ENCODE results near the gene PPP6R2. TPM values are rescaled to one million over a fixed set of nuclear protein-coding genes. Genes with fewer than 3 reads are reported as not detected.

Gene PPP6R2
- total and polyA plus RNA-seq, 2 of the 8 experiments (the other 6 are each of a cell fraction or from before 2014, with no cell fraction given), result 25.0 to 32.2 TPM

DNA sequence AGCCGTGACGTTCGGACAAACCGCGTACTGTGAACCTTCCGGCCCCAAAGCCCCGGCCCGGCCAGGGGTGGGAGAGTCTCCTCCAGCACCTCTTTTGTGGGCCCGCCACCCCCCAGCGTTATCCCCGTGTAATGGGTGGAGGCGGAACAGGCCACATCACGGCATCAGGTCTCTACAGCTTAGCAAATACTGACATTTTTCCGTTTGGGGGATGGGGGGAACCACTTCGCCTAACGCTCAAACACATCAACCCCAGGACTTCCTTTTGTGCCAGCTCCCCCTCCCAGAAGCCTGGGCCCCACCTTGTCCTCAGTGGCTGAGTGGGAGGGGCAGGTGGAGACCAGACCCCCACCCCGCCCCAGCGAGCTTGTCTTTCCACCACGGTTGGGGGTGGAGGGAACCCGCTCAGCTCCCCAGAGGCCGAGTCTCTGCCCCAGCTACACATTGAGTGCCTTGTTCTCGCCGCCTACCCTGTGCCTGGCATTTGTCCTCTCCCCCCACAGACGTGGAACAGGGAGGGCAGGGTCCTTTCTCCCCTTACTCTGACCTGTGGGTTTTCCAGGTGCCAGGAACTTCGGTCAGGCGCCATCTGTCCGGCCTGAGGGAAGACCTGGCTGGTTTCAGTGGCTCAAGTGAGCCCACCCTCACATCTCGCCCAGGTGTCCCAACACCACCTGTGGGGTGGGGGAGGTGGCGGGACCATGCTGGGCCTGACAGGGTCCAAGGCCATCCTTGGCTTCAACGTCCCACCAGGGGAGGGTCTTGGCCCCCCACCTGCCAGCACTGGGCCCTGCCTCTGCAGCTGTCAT is 102.1 kb downstream of the PPP6R2 start:
- H3K56ac ChIP-seq (replicated peaks; ENCODE audit: insufficient read length, low read depth, low read length), result no peak overlapping the region
- no peak overlapping the region for H2BK20ac ChIP-seq (ENCODE audit: low read length)
- no peaks in the 10 kb centered on the region for H3K79me1 ChIP-seq (ENCODE audit: low read depth, low read length)
- H2BK12ac ChIP-seq (ENCODE audit: low read depth, low read length), result no peak overlapping the region
- H3K4me3 ChIP-seq (ENCODE audit: extremely low read depth in 1 of 4, insufficient read depth in 2 of 4, low read depth in 3 of 4, low read length in 4 of 4), result no peak overlapping the region
- TF ChIP-seq KDM1A (IDR thresholded peaks at IDR 0.05; ENCODE audit: borderline replicate concordance, low read length) (no peak), POLR2A (IDR thresholded peaks at IDR 0.05; ENCODE audit: control extremely low read depth in 1 of 2, low read depth in 2 of 2, low read length in 2 of 2) (0 out of 3 replicates have a peak, but pooled peaks of 1 of the 2 experiments have one; percentile 46), POLR2AphosphoS5 (IDR thresholded peaks at IDR 0.05; ENCODE audit: low read depth, low read length) (peak; percentile 37; the same call in 1 of the 2 replicates)
- no peak overlapping the region for H4K5ac ChIP-seq (ENCODE audit: insufficient read length, low read depth, low read length)
- ChIA-PET CTCF (ENCODE audit: partially characterized antibody) (interaction anchor here (0.6 to 1.9 kb wide), 6 partner anchors 12 to 254 kb away, joined by 3 to 5 read pairs (median 4); no protein-coding TSS in a partner anchor), POLR2A (ENCODE audit: partially characterized antibody) (interaction anchor here (0.9 to 1.7 kb wide), 6 partner anchors 12 to 255 kb away, joined by 3 to 6 read pairs (median 3); partner anchors contain the start of genes LMF2 and NCAPH2)
- FAIRE-seq (no peak), DNase-seq (ENCODE audit: low read depth in 1 of 2, low spot score in 2 of 2) (no peak)
- H3K14ac ChIP-seq (ENCODE audit: insufficient read length), result no peak overlapping the region
- no peak overlapping the region for H4K91ac ChIP-seq (replicated peaks; ENCODE audit: insufficient read length, low read length)
- H4K20me1 ChIP-seq (replicated peaks in 1 of 2; ENCODE audit: control insufficient read depth in 1 of 2, insufficient read depth in 2 of 2, low read length in 2 of 2), result peaks cover 19 to 21% of the 10 kb centered on the region in 2 experiments
- H3K79me2 ChIP-seq (ENCODE audit: control insufficient read depth in 1 of 2, insufficient read depth in 2 of 2, low read length in 2 of 2), result no peaks in the 10 kb centered on the region
- no peak overlapping the region for H2AFZ ChIP-seq (ENCODE audit: low read length)
- peaks cover 0 to 9% (median 4%) of the 10 kb centered on the region in 4 experiments; a peak in 5 of 7 replicates for H3K4me1 ChIP-seq (replicated peaks in 1 of 4; ENCODE audit: control insufficient read depth in 3 of 4, insufficient read depth in 4 of 4, low read length in 3 of 4)
- H3K9me3 ChIP-seq (ENCODE audit: insufficient read depth in 2 of 2, low read depth in 1 of 2, low read length in 1 of 2), result no peaks in the 10 kb centered on the region
- H2BK5ac ChIP-seq (ENCODE audit: low read depth, low read length), result no peak overlapping the region
- no peak overlapping the region for H3K9ac ChIP-seq (replicated peaks in 1 of 4; ENCODE audit: extremely low read depth in 1 of 4, low read depth in 3 of 4, low read length in 3 of 4)
- H3K23ac ChIP-seq (ENCODE audit: insufficient read length), result no peak overlapping the region
- H3K36me3 ChIP-seq (ENCODE audit: control insufficient read depth in 2 of 4, insufficient read depth in 4 of 4, low read length in 3 of 4), result peaks cover 4 to 21% (median 12%) of the 10 kb centered on the region in 4 experiments; a peak in 6 of 8 replicates
- no peak overlapping the region for H3K4me2 ChIP-seq (ENCODE audit: insufficient read depth in 1 of 2, low read depth in 2 of 2, low read length in 2 of 2)
- H3K4ac ChIP-seq (replicated peaks; ENCODE audit: insufficient read length, low read depth, low read length), result no peak overlapping the region
- no peaks in the 10 kb centered on the region for H3K27me3 ChIP-seq (replicated peaks in 1 of 4; ENCODE audit: control insufficient read depth in 3 of 4, extremely low read depth in 1 of 4, insufficient read depth in 3 of 4, low read length in 3 of 4)
- H2BK120ac ChIP-seq (replicated peaks; ENCODE audit: low read depth, low read length), result no peak overlapping the region
- no peak overlapping the region for H2BK15ac ChIP-seq (ENCODE audit: low read length)
- H3K18ac ChIP-seq (ENCODE audit: extremely low read depth, low read length), result no peak overlapping the region
- H3K23me2 ChIP-seq (ENCODE audit: low read depth, low read length), result no peaks in the 10 kb centered on the region
- no peak overlapping the region for H4K8ac ChIP-seq (ENCODE audit: extremely low read depth, insufficient read depth, low read length)
- WGBS, 2 experiments (ENCODE audit: extremely low coverage in 1 of 2, insufficient coverage in 1 of 2, insufficient read length in 1 of 2, insufficient replicate concordance in 2 of 2, low coverage in 1 of 2, low lambda C conversion rate in 2 of 2, missing lambda C conversion rate in 1 of 2), result 90% methylated on average over 27 of the region's 30 CpGs; no CpG with 5 or more reads in 1 of the 2 experiments
- H2AK5ac ChIP-seq (ENCODE audit: low read depth, low read length), result no peak overlapping the region
- no peak overlapping the region for H3K27ac ChIP-seq (ENCODE audit: low read depth, low read length)
